A549 (cell line): Measurements from ENCODE around the gene KCNIP4. TPM values are rescaled to one million over a fixed set of nuclear protein-coding genes. Genes with fewer than 3 reads are reported as not detected.
A peak's percentile ranks its signal among the peaks of the same experiment; 100 is the strongest.

ENCODE experiments used
- ATAC-seq, 2 experiments: fragments of 200-7000 bp in 1 of 2; fragments of >200 bp in 1 of 2; cut with Nextera tagmentation in 1 of 2; cut with Tn5 transposase in 1 of 2; 3 replicates each; pipeline versions ENCODE4 v1.8.0 to v1.9.1; 2018 to 2020; ENCODE audit warnings: mild to moderate bottlenecking in 1 of 2, moderate library complexity in 1 of 2
- CTCF ChIA-PET: fragments of 300-600 bp; sonication (Branson Sonifier 250); formaldehyde crosslinking; extraction: SDS; loops from one replicate; lab custom pipeline; 2021; ENCODE audit warnings: antibody characterized with exemption, inconsistent platforms; lab: Yijun Ruan, JAX
- POLR2A ChIA-PET: fragments of 350-600 bp; formaldehyde crosslinking; extraction: SDS; loops from one replicate; lab custom pipeline; 2021; ENCODE audit warnings: antibody characterized with exemption, inconsistent platforms; lab: Yijun Ruan, JAX
- DNase-seq, 2 experiments: peaks; one replicate each; pipeline versions ENCODE4 v3.0.0 to v3.0.0-alpha.2; 2011 to 2016; ENCODE audit warnings: low read depth in 1 of 2, low spot score in 1 of 2
- FAIRE-seq: peaks from 2 replicates; lab custom pipeline; 2011; peaks lifted over from hg19 to GRCh38; lab: Jason Lieb, UNC
- H3K27ac ChIP-seq, 2 experiments: fragments of >200 bp; sonication (Bioruptor Twin); formaldehyde crosslinking; 3 replicates each; pipeline ENCODE4 v1.5.1; 2016 to 2017
- H3K4me1 ChIP-seq: fragments of >200 bp; sonication (Bioruptor Twin); formaldehyde crosslinking; 3 replicates; pipeline ENCODE4 v1.6.1; 2016
- H3K4me2 ChIP-seq: fragments of >200 bp; sonication (Bioruptor Twin); formaldehyde crosslinking; 3 replicates; pipeline ENCODE4 v1.6.1; 2016
- H3K4me3 ChIP-seq: fragments of >200 bp; sonication (Bioruptor Twin); formaldehyde crosslinking; 3 replicates; pipeline ENCODE4 v1.5.1; 2016
- H3K9me3 ChIP-seq: fragments of >200 bp; sonication (Bioruptor Twin); formaldehyde crosslinking; 3 replicates; pipeline ENCODE4 v1.6.1; 2016
- ATOH8 ChIP-seq: fragments of 250-450 bp; sonication (Bioruptor Pico); IDR thresholded peaks from 2 replicates; pipeline ENCODE4 v1.5.0; 2020; ENCODE audit warnings: low read depth, mild to moderate bottlenecking, moderate library complexity
- BHLHE40 ChIP-seq: IDR thresholded peaks from 2 replicates; pipeline ENCODE4 v1.6.1; 2012; ENCODE audit warnings: low read depth, low read length, inconsistent platforms
- CBX8 ChIP-seq: fragments of 200-600 bp; sonication (generic); IDR thresholded peaks from 2 replicates; pipeline ENCODE4 v1.6.1; 2016
- CEBPB ChIP-seq, 2 experiments: fragments of >200 bp in 1 of 2; sonication (Bioruptor Twin) in 1 of 2; formaldehyde crosslinking in 1 of 2; IDR thresholded peaks; 2 replicates each; pipeline ENCODE4 v1.6.1; 2012 to 2016
- CTCF ChIP-seq: fragments of >200 bp; sonication (Bioruptor Twin); formaldehyde crosslinking; IDR thresholded peaks from 3 replicates; pipeline ENCODE4 v1.5.1; 2016
- ELK1 ChIP-seq: fragments of 150-350 bp; IDR thresholded peaks from 2 replicates; pipeline ENCODE4 v1.6.1; 2014; ENCODE audit warnings: low read depth, mild to moderate bottlenecking, low read length
- FOSL2 ChIP-seq, 2 experiments: fragments of 450-650 bp in 1 of 2; fragments of >200 bp in 1 of 2; sonication (Bioruptor Twin) in 1 of 2; formaldehyde crosslinking; IDR thresholded peaks; 2 replicates each; pipeline versions ENCODE4 v1.5.0 to v1.6.1; 2016 to 2020; ENCODE audit warnings: mild to moderate bottlenecking in 1 of 2, moderate library complexity in 1 of 2
- GATA3 ChIP-seq: IDR thresholded peaks from 2 replicates; pipeline ENCODE4 v1.6.1; 2012; ENCODE audit warnings: borderline replicate concordance
- HEYL ChIP-seq: fragments of 250-450 bp; sonication (Bioruptor Pico); IDR thresholded peaks from 2 replicates; pipeline ENCODE4 v1.8.0; 2021; ENCODE audit warnings: mild to moderate bottlenecking, moderate library complexity
- HOXA7 ChIP-seq: fragments of 250-450 bp; sonication (Bioruptor Pico); IDR thresholded peaks from 2 replicates; pipeline ENCODE4 v1.5.0; 2020; ENCODE audit warnings: mild to moderate bottlenecking, moderate library complexity
- JUN ChIP-seq, 2 experiments: fragments of >200 bp; sonication (Bioruptor Twin); formaldehyde crosslinking; IDR thresholded peaks; 2 replicates in 1 of 2; 3 replicates in 1 of 2; pipeline ENCODE4 v1.6.1; 2016 to 2017
- KDM1A ChIP-seq: fragments of 200-600 bp; sonication (generic); IDR thresholded peaks from 2 replicates; pipeline ENCODE4 v1.6.1; 2016; ENCODE audit warnings: low read depth, mild to moderate bottlenecking
- MYC ChIP-seq: IDR thresholded peaks from 2 replicates; pipeline ENCODE4 v1.6.1; 2012; ENCODE audit warnings: mild to moderate bottlenecking, inconsistent platforms, low read length, improper control_type of control experiment, borderline replicate concordance
- NFE2L2 ChIP-seq: fragments of 150-350 bp; conservative IDR thresholded peaks from 2 replicates; pipeline ENCODE4 v1.6.1; 2014; ENCODE audit warnings: low read length
- NR3C1 ChIP-seq: fragments of >200 bp; sonication (Bioruptor Twin); formaldehyde crosslinking; IDR thresholded peaks from 3 replicates; pipeline ENCODE4 v1.6.1; 2017
- PHF8 ChIP-seq: fragments of 200-600 bp; sonication (generic); IDR thresholded peaks from 2 replicates; pipeline ENCODE4 v1.6.1; 2016; ENCODE audit warnings: low read depth, mild to moderate bottlenecking, antibody characterized with exemption, moderate library complexity, borderline replicate concordance
- POLR2A ChIP-seq: IDR thresholded peaks from 2 replicates; pipeline ENCODE4 v1.6.1; 2012; ENCODE audit warnings: mild to moderate bottlenecking, low read length
- POLR2AphosphoS2 ChIP-seq: conservative IDR thresholded peaks from 2 replicates; pipeline ENCODE4 v1.6.1; 2012; ENCODE audit warnings: low read length, improper control_type of control experiment, inconsistent platforms
- RAD21 ChIP-seq, 2 experiments: fragments of >200 bp in 1 of 2; sonication (Bioruptor Twin) in 1 of 2; formaldehyde crosslinking in 1 of 2; IDR thresholded peaks in 1 of 2; conservative IDR thresholded peaks in 1 of 2; 2 replicates in 1 of 2; 3 replicates in 1 of 2; pipeline ENCODE4 v1.6.1; 2012 to 2018; ENCODE audit warnings: inconsistent platforms in 1 of 2
- RARB ChIP-seq: fragments of 250-450 bp; sonication (Bioruptor Pico); IDR thresholded peaks from 2 replicates; pipeline ENCODE4 v1.8.0; 2021; ENCODE audit warnings: mild to moderate bottlenecking, moderate library complexity
- RCOR1 ChIP-seq: fragments of 150-350 bp; IDR thresholded peaks from 2 replicates; pipeline ENCODE4 v1.6.1; 2014; ENCODE audit warnings: antibody characterized with exemption, low read length, low read depth
- SMC3 ChIP-seq: fragments of >200 bp; sonication (Bioruptor Twin); formaldehyde crosslinking; IDR thresholded peaks from 3 replicates; pipeline ENCODE4 v1.6.1; 2018; ENCODE audit warnings: inconsistent platforms
- TFCP2L1 ChIP-seq: fragments of 250-450 bp; sonication (Bioruptor Pico); IDR thresholded peaks from 2 replicates; pipeline ENCODE4 v1.5.0; 2021; ENCODE audit warnings: mild to moderate bottlenecking
- ZC3H11A ChIP-seq: fragments of 450-650 bp; IDR thresholded peaks from 2 replicates; pipeline ENCODE4 v1.6.1; 2014; ENCODE audit warnings: antibody characterized with exemption, mild to moderate bottlenecking
- WGBS: methylation state at CpG from one replicate; pipeline ENCODE4 v1.1.6; 2017; ENCODE audit errors: missing lambda C conversion rate; 5-methylcytosine and 5-hydroxymethylcytosine counted together
- polyA plus RNA-seq, 4 experiments: library from polyadenylated mRNA; depleted of rRNA in 3 of 4; stranded (reverse); fragments of >200 nt; fragmentation: RNase III in 1 of 4; extraction: RNeasy Plus Mini Kit Qiagen cat#74134 plus additional on column Dnase treatment in 1 of 4; gene quantifications; 2 replicates in 3 of 4; 3 replicates in 1 of 4; pipeline ENCODE4 v1.2.3, GENCODE V29; 2011 to 2017
- TF ChIP-seq, protein P1 (sequence below): fragments of 250-450 bp; sonication (Bioruptor Pico); IDR thresholded peaks from 2 replicates; pipeline ENCODE4 v1.5.0; 2021; ENCODE audit warnings: mild to moderate bottlenecking, moderate library complexity, borderline replicate concordance

The KCNIP4 gene
- polyA plus RNA-seq, 2 of the 4 experiments (the other 2 are of a cell fraction): not detected

DNA sequence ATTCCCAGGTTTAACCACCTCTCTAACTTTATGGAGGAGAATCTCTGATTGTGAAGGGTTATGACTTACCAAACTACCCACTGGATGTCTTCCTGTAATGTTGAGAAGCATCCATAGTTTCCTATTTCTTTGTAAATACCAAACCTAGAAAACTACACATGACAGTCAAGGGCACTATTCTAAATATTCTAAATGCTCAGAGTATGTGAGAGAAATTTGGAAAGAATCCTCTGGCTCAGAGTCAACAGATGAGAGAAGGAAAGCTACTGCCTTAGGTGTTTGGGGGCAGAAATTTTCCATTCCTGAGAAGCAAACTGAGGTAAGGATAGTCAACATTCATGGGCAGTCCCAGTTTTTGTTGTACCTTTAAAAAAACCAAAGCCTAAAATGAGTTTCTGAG is 155.8 kb downstream of the KCNIP4 start:
- Histone ChIP-seq H3K4me2 (no peak overlapping the region), H3K4me1 (no peaks in the 10 kb centered on the region), H3K9me3 (no peaks in the 10 kb centered on the region), H3K27ac (no peak overlapping the region), H3K4me3 (no peak overlapping the region)
- no peak for FAIRE-seq
- no peak for TF ChIP-seq POLR2A
- TF ChIP-seq RARB (CRISPR knock-in tag): no peak
- TF ChIP-seq ELK1: no peak
- no peak for TF ChIP-seq SMC3
- TF ChIP-seq CEBPB (IDR thresholded peaks at IDR 0.05): no peak
- no peak for TF ChIP-seq TFCP2L1 (CRISPR knock-in tag)
- no peak for TF ChIP-seq ZC3H11A
- no peak for TF ChIP-seq GATA3
- TF ChIP-seq HOXA7 (CRISPR knock-in tag): no peak
- no peak for TF ChIP-seq KDM1A
- TF ChIP-seq NR3C1: no peak
- TF ChIP-seq, protein P1, sequence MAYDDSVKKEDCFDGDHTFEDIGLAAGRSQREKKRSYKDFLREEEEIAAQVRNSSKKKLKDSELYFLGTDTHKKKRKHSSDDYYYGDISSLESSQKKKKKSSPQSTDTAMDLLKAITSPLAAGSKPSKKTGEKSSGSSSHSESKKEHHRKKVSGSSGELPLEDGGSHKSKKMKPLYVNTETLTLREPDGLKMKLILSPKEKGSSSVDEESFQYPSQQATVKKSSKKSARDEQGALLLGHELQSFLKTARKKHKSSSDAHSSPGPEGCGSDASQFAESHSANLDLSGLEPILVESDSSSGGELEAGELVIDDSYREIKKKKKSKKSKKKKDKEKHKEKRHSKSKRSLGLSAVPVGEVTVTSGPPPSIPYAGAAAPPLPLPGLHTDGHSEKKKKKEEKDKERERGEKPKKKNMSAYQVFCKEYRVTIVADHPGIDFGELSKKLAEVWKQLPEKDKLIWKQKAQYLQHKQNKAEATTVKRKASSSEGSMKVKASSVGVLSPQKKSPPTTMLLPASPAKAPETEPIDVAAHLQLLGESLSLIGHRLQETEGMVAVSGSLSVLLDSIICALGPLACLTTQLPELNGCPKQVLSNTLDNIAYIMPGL (CRISPR knock-in tag): no peak
- no peak for TF ChIP-seq FOSL2 (IDR thresholded peaks at IDR 0.05)
- TF ChIP-seq FOSL2 (CRISPR knock-in tag; IDR thresholded peaks at IDR 0.05): no peak
- no peak for ATAC-seq
- no peak for DNase-seq
- ChIA-PET CTCF (no interaction called here), POLR2A (no interaction called here)

DNA sequence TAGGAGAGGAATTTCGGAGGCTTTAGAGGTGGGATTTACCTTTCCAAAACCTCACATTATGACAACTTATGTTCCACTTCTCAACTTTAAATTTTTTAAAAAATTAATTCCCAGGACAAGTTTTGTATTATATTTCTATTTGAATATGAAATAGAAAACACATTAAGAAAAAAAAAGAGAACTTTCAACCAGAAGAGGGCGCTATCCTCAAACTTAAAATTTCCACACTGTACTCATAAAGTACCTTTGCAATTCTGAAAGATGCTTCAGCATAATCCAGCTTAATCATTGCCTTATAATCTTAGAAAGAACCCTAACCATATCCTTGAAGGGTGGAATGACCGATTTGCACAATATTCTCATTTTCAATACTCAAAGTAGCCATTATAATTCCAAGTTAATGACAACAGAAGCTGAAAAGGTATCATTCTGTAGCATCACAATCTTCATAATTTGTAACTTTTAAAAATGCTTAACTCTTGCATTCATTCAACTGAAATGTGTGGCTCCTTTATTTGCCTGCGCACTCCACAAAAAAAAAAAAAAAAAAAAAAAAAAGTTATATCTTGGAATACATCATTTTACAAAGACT is 158.0 kb downstream of the KCNIP4 start:
- no peak for FAIRE-seq
- POLR2A ChIA-PET: no interaction called here
- H3K9me3 ChIP-seq: no peaks in the 10 kb centered on the region
- H3K27ac ChIP-seq: no peak overlapping the region
- H3K4me2 ChIP-seq: no peak overlapping the region
- 2% methylated on average over 4 of the region's 4 CpGs for WGBS
- ATAC-seq: peak in 1 of 2 experiments; percentile 50; a peak in 2 of 6 replicates
- no peak overlapping the region for H3K4me3 ChIP-seq
- CTCF ChIA-PET: interaction anchor here (0.5 to 5.3 kb wide), 19 partner anchors 8 to 1078 kb away, joined by 3 to 88 read pairs (median 4); partner anchors contain the start of gene GBA3
- no peaks in the 10 kb centered on the region for H3K4me1 ChIP-seq
- TF ChIP-seq CEBPB (IDR thresholded peaks at IDR 0.05) (no peak), SMC3 (peak; percentile 42; the same call in 2 of the 3 replicates), BHLHE40 (no peak), CTCF (peak; percentile 57), RAD21 (conservative IDR thresholded peaks at IDR 0.05 in 1 of 2, IDR thresholded peaks at IDR 0.05 in 1 of 2) (peak; percentile 65)
- peak in 1 of 2 experiments; percentile 20 for DNase-seq

DNA sequence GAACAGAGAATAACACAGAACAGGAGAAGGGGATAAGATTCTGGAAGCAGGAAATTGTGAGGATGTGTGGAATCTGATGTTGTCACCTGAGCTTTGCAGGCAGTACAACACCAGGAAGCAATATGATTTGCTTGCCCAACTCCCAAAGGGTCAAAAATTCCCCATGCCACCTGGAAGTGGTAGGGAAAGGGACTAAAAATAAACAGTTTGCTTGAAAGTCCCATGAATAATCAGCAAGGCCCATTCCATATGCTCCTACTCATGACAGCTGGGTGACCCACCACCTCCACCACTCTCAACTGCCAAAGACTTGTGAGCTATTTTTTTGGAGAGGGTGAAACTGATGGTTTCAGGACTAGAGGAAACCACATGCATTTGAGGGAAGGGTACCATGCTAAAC is 168.4 kb downstream of the KCNIP4 start:
- no peaks in the 10 kb centered on the region for H3K4me1 ChIP-seq
- no peak overlapping the region for H3K4me2 ChIP-seq
- no peak for DNase-seq
- no peak overlapping the region for H3K4me3 ChIP-seq
- CTCF ChIA-PET: interaction anchor here (2.7 kb wide), 1 partner anchor 9 kb away, joined by 10 read pairs; no protein-coding TSS in a partner anchor
- no peak for ATAC-seq
- no peak for FAIRE-seq
- no peak overlapping the region for H3K27ac ChIP-seq
- POLR2A ChIA-PET: no interaction called here
- no peaks in the 10 kb centered on the region for H3K9me3 ChIP-seq
- TF ChIP-seq POLR2A (no peak), JUN (IDR thresholded peaks at IDR 0.05) (no peak), POLR2AphosphoS2 (no peak), ELK1 (no peak), CBX8 (no peak), RCOR1 (no peak), GATA3 (no peak), HEYL (no peak), ATOH8 (CRISPR knock-in tag) (no peak), PHF8 (no peak), MYC (no peak), NFE2L2 (no peak), TFCP2L1 (CRISPR knock-in tag) (no peak)
- TF ChIP-seq, protein P1 (CRISPR knock-in tag): no peak
